ENCODE measurements around the gene TMEM250.
A peak's percentile ranks its signal among the peaks of the same experiment; 100 is the strongest.

Gene TMEM250

GRCh38 chr9:136093995-136094881 lies 24.4 kb downstream of the TMEM250 start:
- peak; percentile 65 to 83 (median 65) for DNase-seq

DNA sequence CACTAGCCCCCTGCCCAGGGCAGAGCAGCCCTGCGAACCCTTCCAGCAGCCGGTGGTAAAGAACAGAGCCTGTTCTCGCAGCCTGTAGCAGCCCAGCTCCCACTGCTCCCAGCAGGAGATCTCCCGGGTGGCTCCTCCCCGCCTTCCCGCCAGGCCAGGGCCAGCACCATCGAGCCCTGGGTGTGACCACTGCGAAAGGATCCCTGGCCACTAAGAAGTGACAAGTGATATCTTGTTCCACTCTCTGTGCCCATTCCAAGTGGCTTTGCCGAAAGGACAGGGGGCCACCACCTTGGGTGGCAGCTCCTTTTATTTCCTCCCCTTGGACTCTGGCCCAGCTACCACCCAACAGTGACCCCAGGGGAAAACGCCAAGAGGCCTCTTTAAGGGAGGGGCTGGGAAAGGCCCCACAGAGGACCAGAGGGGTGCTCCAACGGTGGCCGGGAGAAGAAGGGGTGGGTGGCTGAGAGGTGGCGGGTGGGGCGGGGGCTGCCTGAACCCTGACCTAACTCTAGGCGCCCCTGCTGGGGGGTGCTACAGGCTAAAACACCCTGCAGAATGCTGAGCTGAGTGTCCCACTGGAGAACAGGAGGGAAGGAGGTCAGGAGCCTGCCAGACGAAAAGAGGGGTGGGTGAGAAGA lies 25.2 kb downstream of the TMEM250 start:
- DNase-seq: no peak

GRCh38 chr9:136092741-136093140 lies 25.9 kb downstream of the TMEM250 start:
- DNase-seq: no peak

DNA sequence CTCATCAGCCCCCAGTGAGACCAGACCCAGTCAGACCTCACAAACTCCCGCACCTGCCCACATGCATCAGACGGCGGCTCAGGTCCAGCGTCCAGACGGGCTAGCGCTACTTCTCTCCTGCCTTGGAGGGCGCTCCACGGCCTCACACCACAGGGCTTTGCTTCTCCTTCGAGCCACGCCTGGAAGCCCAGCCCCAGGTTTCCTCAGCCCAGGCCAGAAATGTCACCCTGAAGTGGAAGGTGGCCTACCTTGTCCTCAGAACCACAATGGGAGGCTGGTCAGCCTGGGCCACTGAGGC lies 26.4 kb downstream of the TMEM250 start:
- no peak for DNase-seq

DNA sequence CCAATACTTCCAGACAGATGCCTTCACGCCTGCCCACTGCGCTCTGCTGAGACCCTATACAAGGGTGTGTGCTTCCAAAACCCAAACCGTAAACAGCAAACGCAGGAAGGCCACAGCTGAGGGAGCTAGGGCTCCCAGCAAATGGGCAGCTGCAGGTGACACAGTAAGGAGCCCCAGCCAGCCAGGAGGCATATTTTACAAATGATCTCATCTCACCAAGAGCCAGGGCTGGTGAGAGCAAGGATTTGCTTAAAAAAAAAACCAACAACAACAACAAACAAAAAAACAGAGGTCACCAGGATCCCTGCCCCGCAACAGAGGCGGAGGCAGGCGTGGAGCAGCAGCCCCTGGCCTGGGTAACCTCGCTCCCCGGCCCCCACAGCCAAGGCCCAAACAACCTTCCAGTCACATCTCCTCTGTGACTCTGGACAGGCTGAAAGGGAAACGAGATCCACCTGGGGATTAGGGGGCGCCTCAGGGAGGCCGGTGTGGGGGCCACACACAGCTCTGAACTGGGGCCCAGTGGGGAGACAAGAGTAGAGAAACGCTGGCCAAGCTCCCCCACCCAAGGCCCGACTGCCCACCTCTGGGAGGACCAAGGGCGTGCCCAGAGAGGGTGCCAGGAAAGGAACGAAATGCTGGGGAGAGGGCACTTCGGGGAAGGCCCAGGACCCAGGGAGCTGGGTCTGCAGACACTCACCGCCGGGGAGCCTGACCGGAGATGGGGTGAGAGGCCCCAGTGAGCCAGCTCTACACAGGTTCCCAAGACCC lies 26.9 kb downstream of the TMEM250 start:
- no peak for DNase-seq

DNA sequence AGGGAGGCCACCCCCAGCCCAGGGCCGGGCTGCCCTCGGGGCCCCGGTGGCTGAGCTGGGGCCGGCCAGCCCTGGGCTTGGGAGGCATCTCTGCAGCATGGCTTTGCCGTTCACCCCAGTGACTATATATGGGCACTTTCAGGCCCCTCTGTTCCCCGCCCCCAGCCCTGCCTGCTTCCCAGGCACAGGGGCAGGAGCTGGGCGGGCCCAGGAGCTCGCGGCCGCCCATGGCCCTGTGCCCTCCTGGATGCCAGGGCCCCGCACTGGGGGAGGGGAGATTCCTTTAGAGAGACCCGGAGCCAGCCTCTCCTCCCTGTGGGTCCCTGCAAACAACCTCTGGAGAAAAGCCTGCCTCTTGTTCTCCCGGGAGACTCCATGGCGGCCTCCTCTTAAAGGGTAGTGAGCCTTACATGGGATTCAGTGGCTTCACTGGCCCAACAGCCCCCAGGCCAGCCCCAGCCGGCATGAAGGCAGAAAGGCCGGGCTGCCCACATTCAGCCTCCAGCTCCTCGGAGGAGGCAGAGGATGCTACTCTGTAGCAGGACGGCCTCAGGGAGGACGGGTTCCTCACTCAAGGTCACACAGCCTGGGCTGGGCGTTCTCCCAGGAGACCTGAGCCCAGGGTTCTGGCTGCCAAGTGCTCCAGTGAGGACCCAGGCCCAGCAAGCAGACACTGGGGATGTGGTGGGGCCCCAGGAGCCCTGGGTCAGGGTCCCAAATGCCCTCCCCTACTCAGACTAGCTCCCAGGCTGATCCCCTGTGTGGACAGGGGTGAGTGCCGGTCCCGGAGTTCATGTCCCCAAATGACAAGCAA lies 27.7 kb downstream of the TMEM250 start:
- DNase-seq: no peak

- peak in 1 of 3 donors; percentile 29 for DNase-seq
These were observed 28.5 kb downstream of the TMEM250 start for GRCh38 chr9:136090056-136090735.

DNA sequence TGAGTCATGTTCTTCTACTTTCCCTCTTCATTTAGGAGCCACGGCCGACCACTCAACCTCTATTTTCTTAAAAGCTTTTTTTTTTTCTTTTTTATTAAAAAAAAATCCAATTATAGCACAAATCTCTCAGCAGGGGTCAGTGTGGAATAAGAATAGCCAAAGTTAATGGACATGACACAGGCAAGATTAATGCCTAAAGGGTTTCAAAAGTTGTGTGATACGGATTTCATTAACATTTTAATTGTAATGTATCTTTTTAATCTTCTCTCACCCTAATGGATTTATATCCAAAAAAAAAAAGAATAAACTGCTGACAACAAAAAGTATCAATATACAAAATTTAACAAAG lies 29.0 kb downstream of the TMEM250 start:
- peak in 2 of 3 donors; percentile 56 to 57 for DNase-seq

DNA sequence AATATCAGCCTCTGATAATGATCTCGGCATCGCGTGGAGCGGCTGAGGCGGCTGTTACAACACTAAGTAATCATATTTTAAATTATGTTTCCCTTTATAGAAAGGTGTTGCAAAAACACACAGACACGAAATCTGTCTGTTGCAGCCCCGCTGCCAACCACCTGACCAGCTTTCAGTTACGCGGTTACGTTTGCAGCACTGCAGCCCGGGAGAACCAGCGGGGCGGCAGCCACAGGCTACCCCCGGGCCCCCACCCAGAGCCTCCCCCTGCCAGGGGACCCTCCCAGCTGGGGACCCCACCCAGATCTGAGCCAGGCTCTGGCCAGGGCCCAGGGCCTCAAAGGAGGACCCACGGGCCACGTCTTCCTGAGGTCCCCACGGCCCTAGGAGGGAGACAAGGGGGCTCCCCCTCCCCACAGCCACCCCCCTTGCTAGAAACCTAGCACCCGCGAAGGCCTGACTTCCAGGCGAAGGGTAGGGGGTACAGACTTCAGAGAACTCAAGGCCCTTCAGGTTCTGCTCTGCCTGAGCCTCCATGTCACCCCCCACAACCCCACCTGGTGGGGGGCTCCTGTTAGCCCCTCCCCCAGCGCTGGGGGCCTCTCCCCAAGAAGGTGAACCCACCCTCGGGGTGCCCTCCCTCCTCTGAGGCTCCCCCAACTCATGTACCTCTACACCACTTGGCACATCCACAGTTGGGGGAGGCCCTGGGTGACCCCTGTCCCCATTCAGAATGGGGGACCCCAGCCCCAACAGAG lies 29.6 kb downstream of the TMEM250 start:
- DNase-seq: peak in 2 of 3 donors; percentile 31 to 49

GRCh38 chr9:136088481-136088938 lies 30.2 kb downstream of the TMEM250 start:
- DNase-seq: no peak

DNA sequence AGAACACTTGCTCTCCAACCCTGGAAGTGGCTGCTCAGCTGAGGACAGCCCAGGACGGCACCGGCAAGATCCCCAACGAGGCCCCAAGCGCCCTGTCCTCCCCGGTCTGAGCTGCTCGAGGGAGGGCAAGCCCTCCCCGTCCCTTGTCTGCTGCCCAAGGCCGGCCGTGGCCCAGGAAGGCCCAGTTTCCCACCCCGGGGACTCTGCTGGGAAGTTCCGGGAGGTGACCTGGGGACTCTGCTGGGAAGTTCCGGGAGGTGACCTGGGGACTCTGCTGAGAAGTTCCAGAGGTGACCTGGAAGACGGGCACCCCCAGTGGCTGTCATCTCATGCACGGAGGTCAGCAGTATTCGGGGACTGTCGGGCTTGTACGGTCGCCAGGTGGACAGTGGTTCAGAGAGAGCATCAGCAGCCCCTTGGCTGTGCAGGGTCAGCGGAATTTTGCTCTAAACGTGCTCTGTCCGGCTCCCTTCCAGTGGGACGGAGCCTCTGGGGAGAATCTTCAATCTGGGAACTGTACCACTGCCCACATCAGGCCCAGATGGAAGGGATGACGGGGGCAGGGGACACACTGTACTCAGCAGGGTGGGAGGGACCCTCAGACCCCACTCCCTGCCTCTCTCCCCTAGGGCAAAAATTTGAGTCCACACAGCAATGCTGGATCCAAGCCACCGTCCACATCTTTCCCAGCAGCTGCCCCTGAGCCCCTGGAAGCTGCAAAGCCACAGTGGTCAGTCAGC lies 30.8 kb downstream of the TMEM250 start:
- DNase-seq: no peak

DNA sequence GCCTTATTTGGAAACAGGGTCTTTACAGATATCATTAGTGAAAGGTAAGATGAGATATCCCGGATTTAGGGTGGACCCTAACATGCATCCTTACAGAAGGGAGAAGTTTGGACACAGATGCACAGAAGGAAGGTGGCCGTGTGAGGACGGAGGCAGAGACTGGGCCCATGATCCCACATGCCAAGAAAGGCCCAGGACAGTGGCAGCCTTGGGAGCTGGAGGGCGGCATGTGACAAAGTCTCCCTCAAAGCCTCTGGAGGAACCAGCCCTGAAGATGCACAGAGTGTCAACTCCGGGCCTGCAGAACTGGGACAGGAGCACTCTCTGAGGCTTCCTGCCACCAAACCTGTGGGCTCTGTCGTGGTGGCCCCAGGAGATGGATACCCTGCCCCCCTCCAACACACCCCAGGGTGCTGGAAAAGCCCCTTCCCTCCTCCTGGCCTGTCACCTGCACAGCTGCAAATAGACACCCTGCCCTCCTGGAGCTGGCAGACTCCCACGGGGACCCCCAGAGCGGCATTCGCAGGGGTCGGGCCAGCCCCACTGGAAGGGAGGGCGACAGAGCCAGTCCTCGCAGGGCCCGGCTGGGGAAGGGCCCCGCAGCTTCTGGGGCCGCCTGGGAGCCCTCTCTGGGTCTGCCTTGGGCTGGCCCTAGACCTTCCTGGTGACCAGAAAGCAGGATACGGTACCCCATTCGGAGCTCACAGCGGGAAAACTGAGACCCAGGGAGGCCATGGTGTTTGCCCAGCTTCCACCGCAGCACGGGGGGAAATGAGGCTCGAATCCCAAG lies 31.5 kb downstream of the TMEM250 start:
- no peak for DNase-seq

DNA sequence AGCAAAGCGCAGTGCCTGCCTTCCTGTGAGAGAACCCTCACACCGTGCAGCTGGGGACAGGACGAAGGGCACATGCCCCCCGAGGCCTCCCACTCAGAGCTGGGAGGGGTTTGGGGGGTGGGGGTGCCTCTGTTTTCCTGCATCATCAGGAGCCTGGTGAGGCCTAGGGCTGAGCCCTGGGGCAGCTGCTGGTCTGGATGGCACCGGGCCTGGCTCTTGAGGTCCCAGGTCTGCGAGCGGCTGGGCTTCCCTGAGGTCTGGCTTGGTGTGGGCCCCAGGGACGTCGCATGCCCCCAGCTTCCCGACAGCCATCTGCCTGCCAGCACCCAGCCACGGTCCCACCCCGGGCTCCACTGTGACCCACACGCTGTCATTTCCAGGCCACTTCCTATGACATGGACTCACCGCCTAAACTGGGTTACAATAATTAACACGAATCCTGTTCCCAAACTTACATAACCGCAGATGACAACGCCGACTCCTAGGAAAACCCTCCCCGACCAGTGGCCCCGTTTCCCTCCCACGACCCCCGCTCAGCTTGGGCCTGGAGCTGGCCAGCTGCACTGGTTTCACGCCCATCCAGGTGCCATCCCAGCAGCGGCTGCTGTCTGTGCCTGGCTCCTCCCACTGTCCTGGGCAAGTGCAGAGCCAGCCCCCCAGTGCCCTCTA lies 32.3 kb downstream of the TMEM250 start:
- no peak for DNase-seq

DNA sequence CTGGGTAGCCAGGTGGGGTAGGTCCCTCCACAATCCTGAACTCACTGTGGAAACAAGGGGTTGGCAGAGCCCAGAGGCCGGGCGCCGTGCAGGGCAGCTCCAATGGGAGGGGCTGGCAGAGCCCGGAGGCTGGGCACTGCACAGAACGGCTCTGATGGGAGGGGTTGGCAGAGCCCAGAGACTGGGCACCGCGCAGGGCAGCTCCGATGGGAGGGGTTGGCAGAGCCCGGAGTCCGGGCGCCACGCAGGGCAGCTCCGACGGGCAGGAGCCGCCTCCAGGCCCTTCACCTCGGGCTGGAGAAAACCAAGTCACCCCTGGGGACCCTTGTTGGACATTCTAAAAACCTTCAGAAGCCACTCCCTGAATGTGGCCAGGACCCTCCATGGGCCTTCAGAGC lies 32.9 kb downstream of the TMEM250 start:
- DNase-seq: no peak

GRCh38 chr9:136084063-136084944 lies 34.4 kb downstream of the TMEM250 start:
- no peak for DNase-seq

GRCh38 chr9:136083558-136084062 lies 35.1 kb downstream of the TMEM250 start:
- no peak for DNase-seq

DNA sequence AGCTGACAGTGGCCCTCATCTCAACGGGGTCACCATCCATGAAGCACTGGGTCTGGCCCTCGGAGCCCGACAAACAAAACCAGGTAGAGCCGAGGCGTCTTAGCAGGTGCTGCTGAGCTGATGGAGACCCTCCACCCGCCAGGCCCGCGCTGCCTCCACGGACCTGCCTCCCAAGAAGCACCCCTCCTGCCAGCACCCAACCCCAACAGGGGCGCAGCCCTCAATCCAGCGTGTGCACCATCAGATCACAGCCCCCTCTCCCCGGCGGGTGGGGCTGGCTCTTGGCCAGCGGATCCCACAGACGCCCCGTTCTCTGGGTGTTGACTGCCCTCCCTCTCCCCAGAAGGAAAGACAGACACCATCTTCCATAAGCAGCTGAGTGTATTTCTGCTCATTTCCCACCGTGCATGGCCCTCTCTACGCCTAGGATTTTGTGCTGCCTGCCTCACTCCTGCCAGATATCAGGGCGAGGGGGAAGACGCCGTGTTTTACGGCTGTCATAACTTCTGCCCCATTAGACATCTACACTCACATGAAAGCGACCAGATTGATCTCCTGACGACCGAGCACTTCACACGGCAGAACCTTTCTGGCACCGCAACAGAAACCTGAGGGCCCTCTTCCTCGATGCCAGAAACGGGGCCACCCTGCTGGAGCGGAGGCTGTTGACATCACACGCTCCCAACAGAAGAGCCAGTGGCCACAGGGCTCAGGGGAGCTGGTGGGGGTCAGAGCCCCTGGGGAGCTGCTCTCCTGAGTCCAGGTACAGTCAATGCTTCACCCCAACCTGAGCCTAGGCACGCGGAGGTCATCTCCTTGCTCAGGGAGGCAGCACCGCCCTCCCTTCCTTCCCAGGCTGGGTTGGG lies 35.9 kb downstream of the TMEM250 start:
- no peak for DNase-seq
